Endothelial cell of umbilical vein (primary cell): Measurements from ENCODE around the gene L1CAM. TPM values are rescaled to one million over a fixed set of nuclear protein-coding genes. Genes with fewer than 3 reads are reported as not detected.

ENCODE experiments used
- BruUV-seq: library from RNA; stranded (reverse); fragments of 400-500 nt; replicated peaks from 2 replicates; lab custom pipeline; 2021; lab: Mats Ljungman, UMichigan
- CTCF ChIA-PET: fragments of 300-600, 350-600 bp; sonication (Branson Sonifier 250); formaldehyde crosslinking; loops from one replicate; lab custom pipeline; 2021; ENCODE audit warnings: antibody characterized with exemption, inconsistent platforms; lab: Charles Lee
- POLR2A ChIA-PET: fragments of 300-600, 350-600 bp; sonication (Branson Sonifier 250); formaldehyde crosslinking; loops from one replicate; lab custom pipeline; 2021; ENCODE audit warnings: antibody characterized with exemption, inconsistent platforms; lab: Charles Lee
- DNase-seq: peaks from one replicate; pipeline ENCODE4 v3.0.0-alpha.2; 2011; ENCODE audit warnings: low read depth, low spot score
- FAIRE-seq: peaks from 2 replicates; lab custom pipeline; 2011; peaks lifted over from hg19 to GRCh38; lab: Jason Lieb, UNC
- H2AFZ ChIP-seq: 2 replicates; pipeline ENCODE4 v1.6.0; 2012; ENCODE audit warnings: low read depth, low read length, control low read depth, inconsistent platforms
- H3K27ac ChIP-seq: 2 replicates; pipeline ENCODE4 v1.5.1; 2011; ENCODE audit warnings: low read depth, mild to moderate bottlenecking, control low read depth, low read length, moderate library complexity; ENCODE audit not compliant: insufficient read depth
- H3K27me3 ChIP-seq, 2 experiments: 2 replicates each; pipeline versions ENCODE4 v1.6.0 to v1.6.1; 2011; ENCODE audit warnings: low read length in 2 of 2, mixed read lengths in 1 of 2; ENCODE audit not compliant: control insufficient read depth in 2 of 2, insufficient read depth in 2 of 2
- H3K36me3 ChIP-seq, 2 experiments: 2 replicates in 1 of 2; 3 replicates in 1 of 2; pipeline ENCODE4 v1.5.1; 2011; ENCODE audit warnings: low read length in 2 of 2, mild to moderate bottlenecking in 1 of 2, moderate library complexity in 1 of 2; ENCODE audit not compliant: control insufficient read depth in 2 of 2, insufficient read depth in 2 of 2; ENCODE audit errors: extremely low read depth in 1 of 2
- H3K4me1 ChIP-seq: 3 replicates; pipeline ENCODE4 v1.5.1; 2011; ENCODE audit warnings: mild to moderate bottlenecking, low read length; ENCODE audit not compliant: control insufficient read depth, insufficient read depth; ENCODE audit errors: extremely low read depth
- H3K4me2 ChIP-seq: 2 replicates; pipeline ENCODE4 v1.6.1; 2011; ENCODE audit warnings: low read length, control low read depth, mixed read lengths; ENCODE audit not compliant: insufficient read depth
- H3K4me3 ChIP-seq, 3 experiments: fragments of 200-600 bp in 1 of 3; sonication (generic), shearing (Covaris generic) in 1 of 3; replicated peaks in 1 of 3; 2 replicates each; pipeline ENCODE4 v1.5.1; 2011 to 2016; ENCODE audit warnings: control low read depth in 3 of 3, low read length in 3 of 3, mild to moderate bottlenecking in 2 of 3, inconsistent platforms in 1 of 3, low read depth in 1 of 3, moderate library complexity in 1 of 3; ENCODE audit not compliant: insufficient read depth in 1 of 3
- H3K79me2 ChIP-seq: 2 replicates; pipeline ENCODE4 v1.6.0; 2012; ENCODE audit warnings: low read length, inconsistent platforms; ENCODE audit not compliant: control insufficient read depth, insufficient read depth
- H3K9ac ChIP-seq: replicated peaks from 2 replicates; pipeline ENCODE3; 2011; ENCODE audit warnings: low read length, control low read depth; ENCODE audit not compliant: insufficient read depth; ENCODE audit errors: extremely low read depth
- H3K9me1 ChIP-seq: replicated peaks from 3 replicates; pipeline ENCODE4 v1.6.0; 2011; ENCODE audit warnings: mild to moderate bottlenecking, low read length; ENCODE audit not compliant: control insufficient read depth, insufficient read depth; ENCODE audit errors: extremely low read depth
- H3K9me3 ChIP-seq: replicated peaks from 2 replicates; pipeline ENCODE4 v1.5.1; 2012; ENCODE audit warnings: low read length, inconsistent platforms; ENCODE audit not compliant: control insufficient read depth, insufficient read depth
- H4K20me1 ChIP-seq: replicated peaks from 2 replicates; pipeline ENCODE3; 2011; ENCODE audit warnings: mild to moderate bottlenecking, low read length; ENCODE audit not compliant: control insufficient read depth, insufficient read depth; ENCODE audit errors: extremely low read depth
- CTCF ChIP-seq, 2 donors: IDR thresholded peaks; 1 replicate in 1 of 2; 2 replicates in 1 of 2; pipeline ENCODE4 v1.5.1; 2011; ENCODE audit warnings: low read length in 2 of 2, mild to moderate bottlenecking in 2 of 2, moderate library complexity in 2 of 2, control low read depth in 1 of 2, inconsistent platforms in 1 of 2, low read depth in 1 of 2; ENCODE audit not compliant: insufficient read depth in 1 of 2; ENCODE audit errors: extremely low read depth in 1 of 2
- FOS ChIP-seq: IDR thresholded peaks from 2 replicates; pipeline ENCODE4 v1.6.1; 2011; ENCODE audit warnings: mild to moderate bottlenecking, low read length, moderate library complexity, borderline replicate concordance; ENCODE audit not compliant: insufficient read depth
- GATA2 ChIP-seq: IDR thresholded peaks from 2 replicates; pipeline ENCODE4 v1.7.0; 2011; ENCODE audit warnings: low read depth, mild to moderate bottlenecking, moderate library complexity, mixed read lengths, low read length; ENCODE audit not compliant: insufficient read length, insufficient read depth
- JUN ChIP-seq: IDR thresholded peaks from 2 replicates; pipeline ENCODE4 v1.6.1; 2011; ENCODE audit warnings: borderline replicate concordance, low read depth; ENCODE audit not compliant: insufficient read length, insufficient read depth
- MAX ChIP-seq: IDR thresholded peaks from 2 replicates; pipeline ENCODE4 v1.6.1; 2011; ENCODE audit not compliant: insufficient read depth, insufficient read length
- MYC ChIP-seq: IDR thresholded peaks from one replicate; pipeline ENCODE4 v1.6.1; 2011; ENCODE audit warnings: mild to moderate bottlenecking, low read depth, low read length
- POLR2AphosphoS5 ChIP-seq: IDR thresholded peaks from 2 replicates; pipeline ENCODE4 v1.6.1; 2012; ENCODE audit warnings: low read depth, mild to moderate bottlenecking, control low read depth, low read length, moderate library complexity; ENCODE audit not compliant: insufficient read depth
- dilution Hi-C: fragments of 300-500 bp; cut with MboI; formaldehyde crosslinking; loops from one replicate; pipeline ENCODE4 v1.15.0; 2019; ENCODE audit warnings: low sequenced_read_pairs; ENCODE audit not compliant: extremely low pct_ligation_motif_present
- intact Hi-C: fragments of 100-400 bp; cut with micrococcal nuclease; formaldehyde crosslinking; loops from one replicate; pipeline ENCODE4 v1.10.0; 2022
- polyA plus RNA-seq, 4 experiments: library from polyadenylated mRNA; depleted of rRNA in 3 of 4; stranded (reverse) in 3 of 4; unstranded in 1 of 4; fragments of >200 nt; gene quantifications; 2 replicates each; pipeline versions ENCODE4 v1.2.1 to v1.2.3, GENCODE V29; 2011 to 2012; ENCODE audit warnings: missing spikeins in 1 of 4
- total RNA-seq: library from RNA; stranded (reverse); gene quantifications from 2 replicates; pipeline ENCODE4 v1.2.3, GENCODE V29; 2021

L1CAM gene
- total and polyA plus RNA-seq, 2 donors (not counting 3 experiments of a cell fraction or from before 2014, with no cell fraction given): 0.01 TPM; not detected in 1

GRCh38 chrX:153825042-153825441, 60.9 kb downstream of the L1CAM start:
- intact Hi-C loops: no loop called here
- Histone ChIP-seq H3K4me2 (no peak overlapping the region), H3K9me3 (no peaks in the 10 kb centered on the region), H3K9me1 (no peaks in the 10 kb centered on the region), H2AFZ (no peak overlapping the region), H3K36me3 (no peaks in the 10 kb centered on the region), H4K20me1 (no peaks in the 10 kb centered on the region), H3K27ac (no peak overlapping the region), H3K79me2 (no peaks in the 10 kb centered on the region), H3K9ac (no peak overlapping the region), H3K4me3 (no peak overlapping the region), H3K4me1 (no peaks in the 10 kb centered on the region), H3K27me3 (peaks cover 20 to 27% of the 10 kb centered on the region in 2 experiments)
- dilution Hi-C loops: no loop called here
- FAIRE-seq (no peak), DNase-seq (no peak)
- BruUV-seq: no TSS peak
- TF ChIP-seq FOS (no peak), JUN (no peak), POLR2AphosphoS5 (no peak), MYC (no peak), GATA2 (no peak), CTCF (IDR thresholded peaks at IDR 0.05; ENCODE audit: extremely low read depth in 1 of 2, insufficient read depth in 1 of 2, low read depth in 1 of 2, low read length in 2 of 2) (no peak), MAX (no peak)
- POLR2A ChIA-PET: no interaction called here
- CTCF ChIA-PET: no interaction called here
